ENCODE results near the gene SFXN2.

GRCh38 chr10:102673819-102674511 is 40.5 kb upstream of the SFXN2 start:
- no peak for TF ChIP-seq CTCF (IDR thresholded peaks at IDR 0.05)
- TF ChIP-seq EP300 (IDR thresholded peaks at IDR 0.05): peak in 1 of 2 donors; percentile 79
- TF ChIP-seq POLR2A (IDR thresholded peaks at IDR 0.05): peak in 1 of 2 donors; percentile 18

Data from tibial nerve (tissue), 4 donors.